PC-9 (cell line): ENCODE data around the gene TMUB1. TPM values are rescaled to one million over a fixed set of nuclear protein-coding genes. Genes with fewer than 3 reads are reported as not detected.

Experiments used
- BruUV-seq: library from RNA; stranded (reverse); fragments of 400-500 nt; replicated peaks from 2 replicates; lab custom pipeline; 2021; lab: Mats Ljungman, UMichigan
- CTCF ChIA-PET: fragments of 300-600 bp; sonication (Branson Sonifier 250); formaldehyde crosslinking; loops from one replicate; lab custom pipeline; 2022; ENCODE audit warnings: antibody characterized with exemption; lab: Charles Lee
- POLR2A ChIA-PET: fragments of 300-600 bp; sonication (Branson Sonifier 250); formaldehyde crosslinking; loops from one replicate; lab custom pipeline; 2022; ENCODE audit warnings: antibody characterized with exemption; ENCODE audit not compliant: unreplicated experiment; lab: Charles Lee
- DNase-seq, 2 experiments: peaks; one replicate each; pipeline versions ENCODE4 v3.0.0 to v3.0.0-alpha.2; 2015 to 2022; ENCODE audit warnings: mixed read lengths in 1 of 2
- H2AFZ ChIP-seq: fragments of 200-600 bp; sonication (generic); 2 replicates; pipeline ENCODE4 v1.8.1; 2017; ENCODE audit warnings: antibody characterized with exemption
- H3F3A ChIP-seq: fragments of 200-600 bp; sonication (generic); 2 replicates; pipeline ENCODE4 v1.8.1; 2017; ENCODE audit warnings: antibody characterized with exemption, mild to moderate bottlenecking, low read depth; ENCODE audit not compliant: insufficient read depth
- H3K27ac ChIP-seq: fragments of 200-600 bp; sonication (generic); 2 replicates; pipeline ENCODE4 v1.6.1; 2016; ENCODE audit warnings: mixed run types
- H3K27me3 ChIP-seq: fragments of 200-600 bp; sonication (generic); 2 replicates; pipeline ENCODE4 v1.6.1; 2016; ENCODE audit warnings: low read depth, mixed run types; ENCODE audit not compliant: insufficient read depth
- H3K36me3 ChIP-seq: fragments of 200-600 bp; sonication (generic); 2 replicates; pipeline ENCODE4 v1.6.1; 2016; ENCODE audit warnings: low read depth, mixed run types
- H3K4me1 ChIP-seq: fragments of 200-600 bp; sonication (generic); replicated peaks from 2 replicates; pipeline ENCODE4 v1.6.1; 2016; ENCODE audit warnings: mixed run types; ENCODE audit not compliant: insufficient read depth
- H3K4me2 ChIP-seq: fragments of 200-600 bp; sonication (generic); 2 replicates; pipeline ENCODE4 v1.6.1; 2017; ENCODE audit warnings: mixed run types
- H3K4me3 ChIP-seq: fragments of 200-600 bp; sonication (generic); 2 replicates; pipeline ENCODE4 v1.6.1; 2016; ENCODE audit warnings: mixed run types
- H3K79me2 ChIP-seq: fragments of 200-600 bp; sonication (generic); 2 replicates; pipeline ENCODE4 v1.6.1; 2017; ENCODE audit warnings: low read depth, mixed run types
- H3K9me2 ChIP-seq: fragments of 200-600 bp; sonication (generic); 2 replicates; pipeline ENCODE4 v1.8.1; 2017; ENCODE audit warnings: mild to moderate bottlenecking; ENCODE audit not compliant: insufficient read depth
- H3K9me3 ChIP-seq: fragments of 200-600 bp; sonication (generic); 2 replicates; pipeline ENCODE4 v1.8.1; 2016; ENCODE audit warnings: low read depth; ENCODE audit not compliant: insufficient read depth
- H4K20me1 ChIP-seq: fragments of 200-600 bp; sonication (generic); 2 replicates; pipeline ENCODE4 v1.8.1; 2017; ENCODE audit not compliant: insufficient read depth
- CTCF ChIP-seq: fragments of 200-600 bp; sonication (generic); conservative IDR thresholded peaks from 2 replicates; pipeline ENCODE4 v1.6.1; 2017; ENCODE audit warnings: mixed run types, antibody characterized with exemption, mild to moderate bottlenecking, moderate library complexity
- EZH2 ChIP-seq: fragments of 200-600 bp; sonication (generic); IDR thresholded peaks from 2 replicates; pipeline ENCODE4 v1.8.0; 2017; ENCODE audit warnings: antibody characterized with exemption, low read depth
- intact Hi-C: fragments of 100-400 bp; cut with micrococcal nuclease; formaldehyde crosslinking; loops from one replicate; pipeline ENCODE4 v1.10.0; 2022; ENCODE audit not compliant: unreplicated experiment
- total RNA-seq: library from RNA; stranded (reverse); gene quantifications from 2 replicates; pipeline ENCODE4 v1.2.3, GENCODE V29; 2021

TMUB1 gene
- total RNA-seq, 1 experiment from 2014 or later, result 87.8 TPM

DNA sequence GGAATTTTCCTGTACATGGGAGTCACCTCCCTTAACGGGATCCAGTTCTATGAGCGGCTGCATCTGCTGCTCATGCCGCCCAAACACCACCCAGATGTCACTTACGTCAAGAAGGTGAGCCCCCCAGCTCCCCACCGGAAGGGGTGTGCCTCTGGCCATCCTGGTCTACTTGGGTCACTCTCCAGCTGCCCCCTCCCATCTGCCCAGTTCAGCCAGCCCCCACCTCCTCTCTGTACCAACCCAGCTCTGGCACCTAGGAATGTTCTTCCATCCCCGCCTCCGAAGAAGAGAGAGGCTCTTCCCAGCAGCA lies 7.7 kb downstream of the TMUB1 start:
- Histone ChIP-seq H3K27me3 (no peaks in the 10 kb centered on the region), H2AFZ (no peak overlapping the region), H3K36me3 (peaks cover 3% of the 10 kb centered on the region; the same call in 1 of the 2 replicates), H4K20me1 (peaks cover 8% of the 10 kb centered on the region; the same call in 1 of the 2 replicates), H3K4me2 (no peak overlapping the region), H3K9me3 (no peaks in the 10 kb centered on the region), H3K4me1 (peaks cover 6% of the 10 kb centered on the region), H3K27ac (no peak overlapping the region), H3K4me3 (no peak overlapping the region), H3K9me2 (no peaks in the 10 kb centered on the region), H3K79me2 (peaks cover 20% of the 10 kb centered on the region), H3F3A (peaks cover 43% of the 10 kb centered on the region)
- intact Hi-C loops, result no loop called here
- TF ChIP-seq EZH2 (no peak), CTCF (no peak)
- CTCF ChIA-PET, result no interaction called here
- no TSS peak for BruUV-seq
- POLR2A ChIA-PET, result interaction anchor here (0.6 kb wide), 1 partner anchor 1079 kb away, joined by 8 read pairs; no protein-coding TSS in a partner anchor
- no peak for DNase-seq

DNA sequence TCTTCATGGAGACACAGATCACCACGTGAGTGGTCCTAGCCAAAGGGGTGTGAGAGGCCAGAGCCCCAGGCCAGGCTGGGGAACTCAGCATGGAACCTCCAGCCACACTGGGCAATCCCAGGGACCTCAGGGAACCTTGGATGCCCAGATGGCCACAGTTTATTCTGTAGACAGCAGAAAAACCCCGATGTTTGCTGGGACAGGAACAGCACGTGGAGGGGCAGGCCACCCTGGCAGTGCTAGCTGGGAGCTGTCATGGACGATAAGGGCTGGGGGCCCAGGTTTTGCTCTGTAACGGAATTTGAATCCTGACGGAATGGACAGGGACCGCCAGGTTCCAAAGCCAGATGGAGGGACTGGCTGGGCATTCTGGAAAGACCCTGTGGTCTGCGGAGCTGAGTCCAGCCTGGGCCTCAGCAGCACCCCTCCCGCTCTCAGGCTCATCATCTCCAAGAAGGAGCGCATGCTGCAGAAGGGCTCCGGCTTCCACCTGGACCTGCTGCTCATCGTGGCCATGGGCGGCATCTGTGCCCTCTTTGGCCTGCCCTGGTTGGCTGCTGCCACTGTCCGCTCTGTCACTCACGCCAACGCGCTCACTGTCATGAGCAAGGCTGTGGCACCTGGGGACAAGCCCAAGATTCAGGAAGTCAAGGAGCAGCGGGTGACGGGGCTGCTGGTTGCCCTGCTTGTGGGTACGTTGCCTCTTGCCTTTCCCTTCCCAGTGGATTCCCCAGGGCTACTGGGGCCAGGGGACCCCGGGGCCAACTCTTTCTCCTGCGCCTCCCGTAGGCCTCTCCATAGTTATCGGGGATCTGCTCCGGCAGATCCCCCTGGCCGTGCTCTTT lies 8.3 kb downstream of the TMUB1 start:
- Histone ChIP-seq H2AFZ (no peak overlapping the region), H3K4me3 (no peak overlapping the region), H3K9me2 (no peaks in the 10 kb centered on the region), H3K4me2 (no peak overlapping the region), H3K27ac (no peak overlapping the region), H3K79me2 (peaks cover 15% of the 10 kb centered on the region), H4K20me1 (peaks cover 8% of the 10 kb centered on the region; the same call in 1 of the 2 replicates), H3K4me1 (peaks cover 6% of the 10 kb centered on the region), H3K36me3 (peaks cover 3% of the 10 kb centered on the region; the same call in 1 of the 2 replicates), H3K9me3 (no peaks in the 10 kb centered on the region), H3K27me3 (no peaks in the 10 kb centered on the region), H3F3A (peaks cover 43% of the 10 kb centered on the region)
- intact Hi-C loops, result no loop called here
- TF ChIP-seq CTCF, result no peak
- TF ChIP-seq EZH2, result no peak
- ChIA-PET CTCF (interaction anchor here (0.6 kb wide), 1 partner anchor 279 kb away, joined by 10 read pairs; no protein-coding TSS in a partner anchor), POLR2A (interaction anchor here (0.6 kb wide), 1 partner anchor 1080 kb away, joined by 8 read pairs; no protein-coding TSS in a partner anchor)
- BruUV-seq, result no TSS peak
- DNase-seq, result no peak

DNA sequence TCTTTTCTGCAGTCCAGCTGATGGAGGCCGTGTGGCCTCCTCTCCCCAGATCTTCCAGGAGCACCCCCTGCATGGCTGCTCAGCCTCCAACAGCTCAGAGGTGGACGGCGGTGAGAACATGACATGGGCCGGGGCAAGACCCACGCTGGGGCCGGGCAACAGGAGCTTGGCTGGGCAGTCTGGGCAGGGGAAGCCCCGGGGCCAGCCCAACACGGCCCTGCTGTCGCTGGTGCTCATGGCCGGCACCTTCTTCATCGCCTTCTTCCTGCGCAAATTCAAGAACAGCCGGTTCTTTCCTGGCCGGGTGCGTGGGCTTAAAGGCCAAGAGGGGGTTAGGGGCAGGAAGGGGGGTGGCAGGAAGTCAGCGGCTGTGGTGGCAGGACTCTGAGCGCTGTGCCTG lies 9.3 kb downstream of the TMUB1 start:
- Histone ChIP-seq H3K9me2 (no peaks in the 10 kb centered on the region), H3K4me3 (no peak overlapping the region), H3K4me2 (no peak overlapping the region), H4K20me1 (peaks cover 2% of the 10 kb centered on the region; the same call in 1 of the 2 replicates), H2AFZ (no peak overlapping the region), H3K36me3 (peaks cover 11% of the 10 kb centered on the region), H3K27me3 (no peaks in the 10 kb centered on the region), H3K79me2 (peaks cover 5% of the 10 kb centered on the region), H3K9me3 (no peaks in the 10 kb centered on the region), H3K27ac (no peak overlapping the region), H3F3A (peaks cover 37% of the 10 kb centered on the region), H3K4me1 (no peaks in the 10 kb centered on the region)
- CTCF ChIA-PET, result no interaction called here
- no peak for TF ChIP-seq EZH2
- TF ChIP-seq CTCF, result no peak
- intact Hi-C loops, result no loop called here
- DNase-seq, result no peak
- POLR2A ChIA-PET, result no interaction called here
- no TSS peak for BruUV-seq
